C4-2B (cell line): ENCODE results near the gene ATG7.

Experiments
- CTCF ChIP-seq: fragments of 450-650 bp; conservative IDR thresholded peaks from 2 replicates; pipeline ENCODE4 v1.5.1; 2017; ENCODE audit warnings: mild to moderate bottlenecking
- ZFX ChIP-seq: fragments of 450-650 bp; IDR thresholded peaks from 2 replicates; pipeline ENCODE4 v1.6.1; 2017

DNA sequence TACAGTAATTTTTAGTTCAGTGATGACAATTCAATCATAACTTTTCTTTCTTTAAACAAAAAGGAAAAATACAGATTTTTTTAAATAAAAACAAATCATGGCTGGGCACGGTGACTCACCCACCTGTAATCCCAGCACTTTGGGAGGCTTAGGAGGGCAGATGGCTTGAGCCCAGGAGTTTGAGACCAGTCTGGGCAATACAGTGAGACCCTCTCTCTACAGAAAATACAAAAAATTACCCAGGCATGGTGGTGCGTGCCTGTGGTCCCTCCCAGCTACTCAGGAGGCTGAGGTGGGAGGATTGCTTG lies 25.6 kb upstream of the ATG7 start:
- no peak for TF ChIP-seq CTCF
- no peak for TF ChIP-seq ZFX
